HG02763 (cell line): ENCODE measurements around the gene DLG4.
"Not testable (repeated sequence)": the region's sequence is repeated elsewhere in the genome, so short reads cannot be mapped to it uniquely, and the experiment has no call there.

Source experiments
- ATAC-seq: cut with Tn5 transposase; IDR thresholded peaks from one replicate; pipeline ENCODE4 v1.9.1; 2021; ENCODE audit warnings: mild to moderate bottlenecking, moderate library complexity; ENCODE audit not compliant: unreplicated experiment

The DLG4 gene

DNA sequence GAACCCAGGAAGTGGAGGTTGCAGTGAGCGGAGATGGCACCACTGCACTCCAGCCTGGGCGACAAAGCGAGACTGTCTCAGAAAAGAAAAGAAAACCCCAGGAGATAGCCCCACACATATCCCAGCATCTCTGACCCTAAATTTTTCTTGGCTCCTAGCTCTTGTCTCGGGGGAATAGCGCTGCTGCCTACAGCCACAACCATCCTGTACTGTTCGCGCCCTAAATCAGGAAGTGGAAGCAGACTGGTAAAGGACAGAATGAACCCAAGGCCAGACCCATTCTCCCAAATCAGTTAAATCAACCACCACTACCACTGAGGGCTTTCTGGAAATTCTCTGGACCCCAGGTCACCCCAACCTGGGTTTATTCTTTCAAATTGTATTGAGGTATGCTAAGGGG is 30.2 kb upstream of the DLG4 start:
- ATAC-seq: no peak

DNA sequence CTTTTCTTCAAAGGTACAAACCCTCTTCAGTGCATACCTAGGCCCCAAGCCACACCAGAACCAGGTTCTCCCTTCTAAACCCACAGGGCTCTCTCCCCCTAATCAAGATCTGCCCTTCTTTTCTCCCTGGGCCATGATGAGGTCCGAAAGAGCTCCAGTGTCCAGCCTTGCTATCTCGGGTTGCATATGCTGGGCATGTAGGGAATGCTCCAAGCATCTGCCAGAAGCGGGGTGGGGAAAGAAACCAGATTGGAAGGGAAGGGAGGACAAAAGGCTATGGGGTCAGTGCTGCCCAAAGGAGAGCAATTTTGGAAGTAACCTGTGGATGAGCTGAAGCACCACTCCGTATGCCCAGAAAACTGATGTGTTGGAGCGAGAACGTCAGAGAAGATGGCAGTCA is 29.6 kb upstream of the DLG4 start:
- no peak for ATAC-seq

DNA sequence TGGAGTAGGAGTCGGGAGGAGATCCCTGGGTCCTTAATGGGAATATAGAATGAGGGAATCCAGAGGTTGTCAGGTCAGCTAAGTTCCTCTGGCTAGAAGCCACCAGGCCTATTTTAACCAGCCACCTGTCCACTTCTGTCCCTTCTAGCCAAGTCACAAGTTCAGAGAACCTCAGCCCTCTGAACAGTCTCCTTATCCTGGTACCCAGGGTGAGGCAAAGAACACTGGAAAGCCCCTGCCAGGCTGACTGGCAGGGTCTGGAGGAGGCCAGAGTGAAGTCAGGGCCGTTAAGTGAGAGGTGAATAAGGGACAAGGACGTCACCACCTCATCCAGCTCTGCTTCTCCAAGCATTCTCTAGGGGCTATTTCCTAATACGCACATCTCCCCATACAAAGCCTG is 29.2 kb upstream of the DLG4 start:
- ATAC-seq: no peak

DNA sequence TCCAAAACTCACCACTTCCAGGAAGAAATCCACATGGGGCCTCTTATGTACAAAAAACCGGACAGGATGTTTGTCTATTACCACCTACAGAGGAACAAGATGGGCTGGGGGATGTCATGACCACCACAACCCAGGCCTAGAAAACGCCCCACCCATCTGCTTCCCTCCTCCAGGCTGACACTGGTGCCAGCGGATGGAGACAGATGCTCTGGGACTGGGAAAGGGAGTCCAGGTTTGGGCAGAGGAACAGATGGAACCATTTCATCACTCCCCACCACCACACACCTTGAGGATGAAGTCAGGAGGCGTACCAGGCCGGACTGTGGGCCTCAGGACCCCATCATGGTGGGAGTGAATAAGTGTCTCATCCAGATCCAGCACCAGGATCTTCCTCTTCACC is 27.1 kb upstream of the DLG4 start:
- no peak for ATAC-seq

DNA sequence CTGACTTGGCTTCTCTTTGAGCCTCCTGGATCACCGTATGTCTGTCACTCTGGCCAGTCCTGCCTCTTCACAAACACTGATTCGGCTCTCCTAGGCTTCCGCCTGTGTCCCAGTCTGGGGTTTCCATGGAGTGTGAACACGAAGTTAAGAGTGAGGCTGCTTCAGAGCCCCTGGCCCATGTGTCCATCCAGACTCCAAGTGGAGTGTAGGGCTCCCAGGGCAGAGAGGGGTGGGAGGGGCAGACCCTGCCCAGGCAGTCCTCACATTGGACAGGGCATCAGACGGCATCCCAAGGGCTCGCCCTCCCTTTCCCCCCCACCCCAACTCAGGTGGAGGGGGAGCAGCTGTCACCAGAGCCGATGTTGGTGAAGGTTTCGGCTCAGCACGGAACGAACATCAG is 24.2 kb upstream of the DLG4 start:
- ATAC-seq: not testable (repeated sequence)

DNA sequence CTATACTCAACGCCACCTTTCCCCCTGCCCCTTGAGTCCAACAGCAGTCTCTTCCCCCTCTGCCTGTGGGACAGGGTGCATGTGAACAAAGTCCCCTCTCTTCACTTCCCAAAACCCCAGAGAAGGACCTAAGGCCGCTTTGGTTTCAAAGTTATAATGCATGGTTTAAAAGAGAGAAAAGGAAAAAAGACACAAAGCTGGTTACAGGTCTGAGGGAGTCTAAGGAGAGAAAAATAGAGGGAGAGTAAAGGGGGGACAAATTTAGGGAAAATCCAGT is 23.8 kb upstream of the DLG4 start:
- no peak for ATAC-seq

DNA sequence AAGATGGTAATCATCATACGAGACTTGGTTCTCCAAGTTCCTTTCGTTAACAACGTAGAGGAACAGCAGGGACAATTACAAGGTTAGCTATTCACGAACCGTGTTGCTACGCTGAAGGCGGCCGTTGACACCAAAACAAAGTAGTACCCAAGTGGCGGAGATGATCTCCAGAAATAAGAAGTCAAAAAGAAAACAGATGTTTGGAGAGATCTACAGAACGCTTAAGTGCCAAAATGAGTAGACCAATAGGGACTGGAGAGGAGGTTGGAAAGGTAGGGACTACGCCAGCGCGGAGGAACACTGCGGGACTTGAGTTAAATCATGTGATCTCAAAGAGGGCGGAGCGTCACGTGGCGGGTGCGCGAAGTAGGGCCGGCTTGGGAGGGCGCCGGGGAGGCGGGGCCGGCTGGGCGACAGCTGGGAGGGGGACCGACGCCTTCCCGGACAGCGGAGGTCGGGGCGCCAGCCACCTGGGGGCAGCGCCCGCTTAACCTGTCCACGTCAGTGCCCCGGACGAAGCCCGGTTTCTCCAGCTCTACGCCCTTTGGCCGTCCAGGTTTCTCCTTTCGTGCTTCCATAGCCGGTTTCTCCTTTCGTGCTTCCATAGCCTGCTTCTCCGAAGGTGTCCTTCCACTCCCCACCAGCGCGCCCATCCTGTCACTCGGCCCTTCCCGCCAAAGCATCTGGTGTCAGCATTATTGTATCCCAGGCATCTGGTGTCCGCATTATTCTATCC is 23.2 kb upstream of the DLG4 start:
- ATAC-seq: peak; percentile 40

DNA sequence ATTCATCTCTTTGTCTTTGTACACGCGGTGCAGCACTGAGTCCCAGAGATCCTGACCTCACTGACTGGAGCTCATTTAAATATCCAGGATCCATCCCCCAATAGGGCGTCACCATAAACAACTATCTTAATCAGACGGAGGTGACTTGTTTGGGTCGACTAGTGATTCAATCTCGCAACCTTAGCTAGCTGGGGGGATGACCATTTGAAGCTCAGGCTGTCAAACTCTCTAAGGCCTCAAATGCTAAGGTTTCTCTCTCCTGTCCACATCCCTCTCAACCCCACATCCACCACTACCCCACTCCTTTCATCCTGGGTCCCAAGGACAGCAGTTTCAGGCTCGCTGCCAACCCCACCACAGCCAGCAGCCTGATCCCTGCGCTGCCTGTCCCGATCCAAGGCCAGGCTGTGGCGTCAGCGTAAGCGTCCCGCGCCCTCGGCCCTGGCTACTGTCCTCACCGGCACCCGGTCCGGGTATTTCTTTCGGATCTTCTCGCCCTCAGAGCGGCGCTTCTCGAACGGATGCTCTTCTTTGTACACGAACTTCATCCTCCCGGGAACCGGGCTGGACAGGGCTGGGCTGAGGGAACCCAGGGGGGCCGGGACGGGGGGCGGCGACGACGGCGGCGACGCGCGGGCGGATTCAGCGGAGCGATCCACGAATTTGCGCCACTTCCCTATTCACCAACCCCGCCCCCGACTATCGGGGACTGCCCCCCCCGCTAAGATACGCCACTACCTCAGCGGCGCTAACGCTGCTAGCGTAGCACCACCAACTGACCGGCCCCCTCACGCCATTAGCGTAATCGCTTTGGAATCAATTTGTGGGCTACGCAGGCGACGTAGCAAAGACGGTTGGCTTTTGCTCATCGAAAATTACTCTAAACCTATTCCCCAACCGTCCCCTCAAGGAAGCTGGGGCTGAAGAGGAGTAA is 22.4 kb upstream of the DLG4 start, which contains the start of gene GABARAP:
TSS of gene GABARAP (minus strand) at position 667 of the 934 bp plus-strand sequence. CDS start at position 548, 119 bp downstream.
- ATAC-seq: peak; percentile 31

DNA sequence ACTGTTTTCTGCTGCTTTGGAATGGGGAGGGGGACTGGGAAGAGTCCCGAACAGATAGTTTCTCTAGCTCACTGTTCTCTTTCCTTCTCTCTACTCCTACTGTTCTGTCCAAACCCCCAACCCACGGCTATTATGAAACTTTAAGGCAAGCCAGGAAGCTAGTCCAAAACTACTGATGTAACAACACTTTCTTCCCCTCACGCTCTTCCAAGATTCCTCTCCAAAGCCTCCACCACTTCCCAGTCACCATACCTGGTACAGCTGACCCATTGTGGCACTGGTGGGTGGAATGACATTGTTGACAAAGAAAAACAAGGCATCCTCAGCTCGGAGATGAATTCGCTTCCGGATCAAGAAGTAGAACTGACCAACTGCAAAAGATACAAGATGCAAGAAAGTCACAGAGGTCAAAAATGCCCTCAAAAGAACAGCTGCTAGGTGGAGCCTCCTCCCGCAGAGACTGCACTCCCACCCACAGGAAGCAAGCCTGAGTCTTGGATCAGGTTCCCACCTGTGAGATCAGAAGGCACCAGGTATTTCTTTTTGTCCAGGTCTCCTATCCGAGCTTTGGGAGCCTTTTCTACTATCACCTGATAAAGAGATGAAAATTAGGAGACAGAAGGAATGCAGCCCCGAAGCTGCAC is 21.6 kb upstream of the DLG4 start:
- no peak for ATAC-seq

DNA sequence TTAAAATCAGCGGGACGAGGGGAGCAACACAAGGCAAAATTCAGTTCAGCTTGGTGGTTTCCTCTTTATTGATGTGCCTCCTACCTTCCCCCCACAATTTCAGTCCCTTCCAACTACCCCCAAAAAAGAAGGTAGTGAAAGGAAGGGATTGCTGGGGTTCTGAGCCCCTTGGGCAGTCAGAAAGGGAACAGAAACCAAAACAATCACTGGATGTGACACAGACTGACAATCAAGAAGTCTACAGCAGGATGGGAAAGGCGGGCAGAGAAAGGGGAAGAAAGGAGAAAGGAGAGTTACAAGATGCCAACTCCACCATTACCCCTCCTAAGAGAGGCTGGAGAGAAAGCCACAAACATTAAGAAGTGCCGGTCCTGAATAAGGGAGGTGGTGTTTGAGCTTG is 20.7 kb upstream of the DLG4 start:
- ATAC-seq: no peak

DNA sequence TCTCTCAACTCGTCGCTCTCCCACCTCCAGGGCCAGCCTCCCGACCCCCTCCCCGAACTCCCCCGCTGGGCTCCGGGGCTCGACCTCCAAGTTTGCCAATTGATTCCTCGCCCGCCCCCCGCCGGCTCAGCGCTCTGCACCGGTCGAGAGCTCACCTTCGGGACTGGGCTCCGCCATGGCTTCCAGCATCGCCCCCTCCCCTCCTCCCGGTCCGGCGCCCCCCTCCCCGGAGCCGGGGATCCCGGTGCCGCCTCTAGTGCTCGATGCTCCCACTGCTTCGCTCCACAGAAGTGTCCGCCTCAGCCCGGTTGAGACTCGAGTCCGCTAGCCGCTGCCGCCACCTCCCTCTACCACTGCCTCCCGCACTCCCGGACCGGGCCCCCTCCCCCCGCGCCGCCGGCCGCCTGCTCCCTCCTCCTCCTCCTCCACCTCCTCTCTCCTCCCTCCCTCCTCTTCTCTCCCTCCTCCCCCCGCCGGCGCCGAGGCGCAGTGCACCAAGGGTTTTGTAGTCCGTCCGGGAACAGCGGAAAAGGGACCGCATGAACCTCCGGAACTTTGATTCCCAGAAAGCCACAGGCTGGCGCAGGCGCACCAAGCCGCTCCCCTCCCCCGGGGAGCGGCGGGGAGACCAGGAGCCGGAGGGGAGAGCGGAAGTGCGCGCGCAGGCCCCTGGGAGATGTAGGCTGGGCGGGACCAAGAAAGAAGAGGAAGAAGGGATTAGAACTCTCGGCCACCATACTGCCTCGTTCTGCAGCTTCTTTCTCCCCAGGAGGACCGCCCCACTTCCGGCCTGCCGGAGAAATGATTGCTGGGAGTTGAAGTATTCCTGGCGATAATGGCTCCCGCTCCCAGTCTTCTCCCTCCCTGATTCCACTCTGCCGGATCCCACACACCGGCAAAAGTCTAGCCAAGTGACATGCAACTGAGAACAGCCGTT is 19.7 kb upstream of the DLG4 start, which contains the start of gene PHF23:
TSS of gene PHF23 (minus strand) at position 367 of the 937 bp plus-strand sequence. CDS start at position 189, 178 bp downstream.
- peak; percentile 51 for ATAC-seq

DNA sequence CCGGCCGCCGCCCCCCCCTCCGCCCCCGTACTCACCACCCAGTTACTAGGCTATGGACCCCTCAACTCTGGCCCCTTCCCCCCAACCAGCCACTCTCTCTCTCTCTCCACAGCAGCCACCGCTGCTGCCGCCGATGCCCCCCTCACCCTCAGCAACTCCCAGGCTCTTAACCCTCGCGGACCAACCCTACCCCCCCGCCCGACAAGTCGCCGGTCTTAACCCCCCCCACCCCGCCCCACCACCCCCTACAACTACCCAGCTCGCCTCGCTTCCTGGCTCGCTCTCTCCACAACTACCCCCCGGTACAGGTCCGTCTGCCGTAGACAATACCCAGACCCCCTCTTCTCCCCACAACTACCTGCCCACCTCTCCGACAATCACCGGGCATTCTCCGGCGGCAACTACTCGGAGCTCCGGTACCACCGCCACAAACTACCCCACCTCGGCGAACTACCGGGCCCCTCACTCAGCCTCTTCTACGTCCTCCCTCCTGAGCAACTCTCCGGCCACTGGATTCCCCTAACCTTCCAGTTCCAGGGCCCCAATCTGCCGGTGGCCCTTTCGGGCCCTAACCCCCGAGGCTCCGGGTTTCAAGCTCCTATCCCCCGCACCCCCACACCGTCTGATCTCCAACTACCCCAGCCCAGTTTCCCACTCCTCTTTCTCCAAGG is 18.9 kb upstream of the DLG4 start:
- ATAC-seq: no peak

DNA sequence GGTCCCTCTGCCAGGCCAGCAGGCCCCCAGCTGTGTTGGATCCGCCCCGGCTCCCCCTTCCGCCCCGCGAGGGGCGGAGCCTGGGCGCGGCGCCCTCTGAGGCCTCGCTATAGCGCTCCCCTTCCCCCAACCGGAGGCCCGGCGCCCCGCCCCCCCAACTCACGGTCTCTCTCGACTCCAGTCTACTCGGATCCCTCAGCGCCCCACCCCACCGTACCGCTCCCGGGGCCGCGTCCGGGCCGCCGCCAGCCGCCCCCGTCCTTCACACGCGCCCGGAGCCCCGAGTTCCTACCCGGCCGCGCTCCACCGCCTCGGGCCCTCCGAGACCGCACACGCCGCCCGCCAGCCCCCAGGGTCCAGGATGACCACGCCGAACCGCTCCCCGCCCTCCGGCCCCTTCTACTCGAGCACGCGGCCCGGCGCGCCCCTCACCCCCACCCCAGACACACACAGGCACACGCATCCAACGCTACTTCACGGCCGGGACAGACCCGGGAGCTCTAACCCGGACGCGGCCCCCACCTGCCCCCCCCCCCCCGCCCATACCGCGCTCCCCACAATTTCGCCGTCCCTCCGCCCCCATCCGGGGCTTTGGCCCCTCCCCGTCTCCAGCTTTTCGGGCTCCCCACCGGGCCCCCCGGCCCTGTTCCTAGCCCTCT is 18.3 kb upstream of the DLG4 start:
- ATAC-seq: no peak

DNA sequence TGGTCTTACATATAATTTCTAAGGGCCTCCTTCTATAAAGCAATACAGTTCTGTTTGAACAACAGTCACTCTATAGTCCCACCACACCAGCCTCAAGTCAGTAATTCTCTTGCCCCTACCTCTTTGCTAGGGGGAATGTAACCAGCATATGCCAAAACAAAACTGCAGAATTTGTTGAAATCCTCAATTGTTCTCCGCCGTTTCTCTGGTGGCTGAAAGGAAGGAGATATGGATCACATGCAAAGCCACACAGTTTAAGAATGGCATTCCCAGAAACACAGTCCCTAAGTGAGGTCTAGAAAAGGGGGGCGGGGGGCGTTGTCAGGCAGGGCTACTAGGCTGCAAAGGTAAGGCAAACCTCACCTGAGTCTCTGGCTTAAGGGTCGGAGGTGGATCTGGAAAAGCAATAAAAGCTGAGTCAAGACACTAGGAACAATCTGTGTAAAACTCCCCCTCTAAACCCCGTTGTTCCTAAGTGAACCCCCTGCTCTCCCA is 17.7 kb upstream of the DLG4 start:
- no peak for ATAC-seq

DNA sequence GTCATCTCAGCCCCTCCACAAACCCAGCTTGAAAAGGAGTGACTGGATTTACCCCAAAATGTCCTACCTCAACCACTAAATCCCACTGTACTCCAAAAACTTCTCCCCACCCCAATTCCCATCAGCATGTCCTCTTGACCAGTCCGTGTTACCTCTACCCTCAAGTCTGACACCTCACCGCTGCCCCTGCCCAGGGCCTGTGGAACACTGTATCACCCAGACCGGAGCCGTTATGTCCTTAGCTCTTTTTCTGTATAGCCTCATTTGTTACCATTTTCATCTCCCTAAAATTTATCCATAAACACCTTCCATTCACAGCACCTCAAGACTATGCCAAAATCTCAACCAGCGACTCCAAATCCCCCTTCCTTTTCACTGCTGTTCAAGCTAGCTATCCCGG is 17.2 kb upstream of the DLG4 start:
- no peak for ATAC-seq

DNA sequence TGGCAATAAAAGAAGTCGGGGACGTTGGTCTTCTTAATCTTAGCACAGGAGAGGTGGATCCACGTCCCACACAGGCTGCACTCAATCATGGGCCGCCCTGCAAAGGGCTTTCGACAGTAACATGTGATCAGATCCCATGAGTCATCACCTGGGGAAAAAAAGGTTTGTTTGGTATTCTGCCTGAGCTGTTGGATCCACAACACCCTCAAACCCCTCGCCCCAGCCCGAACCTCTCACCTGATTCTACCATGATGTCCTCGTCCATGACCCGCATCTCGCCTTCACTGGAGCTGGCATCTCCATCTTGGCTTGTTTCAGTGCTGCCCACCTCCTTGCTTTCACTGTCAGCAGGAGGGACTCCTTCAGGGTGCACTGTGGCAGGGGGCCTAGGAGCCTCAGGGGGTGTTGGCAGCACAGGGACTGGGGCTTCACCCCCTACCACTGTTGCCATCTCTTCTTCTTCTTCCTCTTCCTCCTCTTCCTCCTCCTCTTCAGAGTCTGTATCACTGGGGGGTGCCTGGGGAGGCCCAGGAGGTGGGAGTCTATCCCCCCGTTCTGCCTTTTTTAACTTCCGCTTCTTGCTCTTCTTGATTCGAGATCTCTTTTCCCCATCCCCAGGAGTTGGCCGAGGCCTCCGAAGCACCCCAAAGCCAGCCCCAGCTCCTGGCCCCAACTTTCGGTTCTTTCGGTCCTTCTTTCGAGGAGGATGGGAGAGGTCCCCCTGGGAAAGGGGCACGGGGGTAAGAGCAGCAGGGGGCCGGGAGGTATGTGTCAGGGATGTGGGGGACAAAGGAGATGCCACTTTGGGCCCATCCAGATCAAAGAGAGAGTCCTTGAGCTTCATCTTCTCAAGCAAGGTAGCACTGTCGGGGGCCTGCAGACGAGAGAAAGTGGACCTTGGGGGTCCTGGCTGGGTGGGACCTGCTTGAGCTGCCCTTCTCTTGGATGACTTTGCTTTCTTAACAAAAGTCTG is 16.3 kb upstream of the DLG4 start:
- ATAC-seq: no peak

DNA sequence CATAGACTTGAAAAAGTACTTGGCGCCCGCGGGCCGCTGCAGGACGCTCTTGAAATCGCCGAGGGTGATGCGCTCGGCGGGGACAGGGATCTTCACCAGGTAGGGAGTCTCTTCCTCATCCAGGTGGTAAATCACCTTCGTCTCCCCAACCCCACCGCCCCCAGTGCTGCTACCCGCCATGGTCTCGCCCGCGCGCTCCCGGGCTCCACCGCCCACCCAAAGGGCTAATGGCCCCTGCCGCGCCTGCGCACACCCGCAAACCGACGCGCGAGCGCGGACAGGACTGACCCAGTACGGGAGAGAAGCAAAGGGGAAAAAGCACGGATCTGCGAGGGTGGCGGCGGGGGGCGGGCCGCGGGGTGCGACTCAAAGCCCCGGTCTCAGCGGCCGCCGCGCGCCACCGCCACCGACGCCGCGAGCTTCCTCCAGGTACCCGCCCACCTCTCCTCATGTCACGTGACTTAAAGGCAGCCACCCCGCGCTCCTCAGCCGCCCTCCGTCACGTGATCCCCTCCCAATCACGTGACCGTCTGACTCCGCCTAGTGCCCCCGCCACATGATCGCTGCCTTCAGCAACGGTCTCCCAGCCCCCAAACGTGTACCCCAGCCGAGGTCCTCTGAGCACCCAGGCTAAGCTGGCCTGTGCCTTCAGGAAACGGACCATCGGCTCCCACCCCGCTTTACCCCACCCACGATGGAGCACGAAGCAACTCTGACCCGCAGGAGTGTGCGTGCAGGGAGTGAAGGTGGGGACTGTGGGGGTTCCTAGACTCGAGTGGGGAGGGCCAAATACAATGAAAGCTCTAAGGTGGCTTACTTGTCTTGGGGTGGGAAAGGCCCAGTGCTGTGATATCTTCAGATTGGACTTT is 14.7 kb upstream of the DLG4 start, which contains the start of gene DVL2:
TSS of gene DVL2 (minus strand) at position 435 of the 869 bp plus-strand sequence. CDS start at position 180, 255 bp downstream.
- peak; percentile 47 for ATAC-seq
